HG03457 (cell line): Measurements from ENCODE around the gene KLHL25.
"Not testable (repeated sequence)": the region's sequence is repeated elsewhere in the genome, so short reads cannot be mapped to it uniquely, and the experiment has no call there.

ENCODE experiments used
- ATAC-seq: cut with Tn5 transposase; IDR thresholded peaks from one replicate; pipeline ENCODE4 v1.9.1; 2021; ENCODE audit warnings: moderate number of reproducible peaks; ENCODE audit not compliant: unreplicated experiment

KLHL25 gene

GRCh38 chr15:85794598-85795336, at the start of gene KLHL25:
KLHL25 (minus strand) TSS chr15:85794925; CDS start chr15:85769810, 25,115 bp downstream.
- peak; percentile 97 for ATAC-seq

GRCh38 chr15:85840802-85841152, 46.1 kb upstream of the KLHL25 start:
- no peak for ATAC-seq

- ATAC-seq = peak; percentile 96
Measured at GRCh38 chr15:85840079-85840801, 45.5 kb upstream of the KLHL25 start.

- no peak for ATAC-seq
Measured at GRCh38 chr15:85839643-85840042, 44.9 kb upstream of the KLHL25 start.

- ATAC-seq = no peak
Measured at GRCh38 chr15:85838655-85839054, 43.9 kb upstream of the KLHL25 start.

- ATAC-seq = no peak
Measured at GRCh38 chr15:85837881-85838280, 43.2 kb upstream of the KLHL25 start.

- no peak for ATAC-seq
Measured at GRCh38 chr15:85837011-85837433, 42.3 kb upstream of the KLHL25 start.

- ATAC-seq = no peak
Measured at GRCh38 chr15:85834651-85835050, 39.9 kb upstream of the KLHL25 start.

- ATAC-seq = no peak
Measured at GRCh38 chr15:85832394-85832793, 37.7 kb upstream of the KLHL25 start.

- no peak for ATAC-seq
Measured at GRCh38 chr15:85831415-85832113, 36.8 kb upstream of the KLHL25 start.

GRCh38 chr15:85829754-85830153, 35.0 kb upstream of the KLHL25 start:
- ATAC-seq = not testable (repeated sequence)

GRCh38 chr15:85828874-85829273, 34.1 kb upstream of the KLHL25 start:
- no peak for ATAC-seq

- no peak for ATAC-seq
Measured at GRCh38 chr15:85828126-85828525, 33.4 kb upstream of the KLHL25 start.

- ATAC-seq = no peak
Measured at GRCh38 chr15:85826756-85827515, 32.2 kb upstream of the KLHL25 start.

- no peak for ATAC-seq
Measured at GRCh38 chr15:85825719-85826118, 31.0 kb upstream of the KLHL25 start.

- no peak for ATAC-seq
Measured at GRCh38 chr15:85825118-85825517, 30.4 kb upstream of the KLHL25 start.

GRCh38 chr15:85821545-85821944, 26.8 kb upstream of the KLHL25 start:
- no peak for ATAC-seq

- no peak for ATAC-seq
Measured at GRCh38 chr15:85819938-85820337, 25.2 kb upstream of the KLHL25 start.

- ATAC-seq = no peak
Measured at GRCh38 chr15:85813234-85813633, 18.5 kb upstream of the KLHL25 start.

GRCh38 chr15:85810075-85810474, 15.3 kb upstream of the KLHL25 start:
- no peak for ATAC-seq

GRCh38 chr15:85805420-85805819, 10.7 kb upstream of the KLHL25 start:
- no peak for ATAC-seq
